ENCODE data around the gene SNAPC1. TPM values are rescaled to one million over a fixed set of nuclear protein-coding genes. Genes with fewer than 3 reads are reported as not detected.

SNAPC1 gene, protein sequence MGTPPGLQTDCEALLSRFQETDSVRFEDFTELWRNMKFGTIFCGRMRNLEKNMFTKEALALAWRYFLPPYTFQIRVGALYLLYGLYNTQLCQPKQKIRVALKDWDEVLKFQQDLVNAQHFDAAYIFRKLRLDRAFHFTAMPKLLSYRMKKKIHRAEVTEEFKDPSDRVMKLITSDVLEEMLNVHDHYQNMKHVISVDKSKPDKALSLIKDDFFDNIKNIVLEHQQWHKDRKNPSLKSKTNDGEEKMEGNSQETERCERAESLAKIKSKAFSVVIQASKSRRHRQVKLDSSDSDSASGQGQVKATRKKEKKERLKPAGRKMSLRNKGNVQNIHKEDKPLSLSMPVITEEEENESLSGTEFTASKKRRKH
- total RNA-seq = 1 to 10 TPM; 4.1 to 7.8 (median 7.0) TPM
- polyA plus RNA-seq = 1 to 10 TPM in 2 of 3 donors, under 1 TPM in 1; 0.92 to 3.1 (median 1.2) TPM

DNA sequence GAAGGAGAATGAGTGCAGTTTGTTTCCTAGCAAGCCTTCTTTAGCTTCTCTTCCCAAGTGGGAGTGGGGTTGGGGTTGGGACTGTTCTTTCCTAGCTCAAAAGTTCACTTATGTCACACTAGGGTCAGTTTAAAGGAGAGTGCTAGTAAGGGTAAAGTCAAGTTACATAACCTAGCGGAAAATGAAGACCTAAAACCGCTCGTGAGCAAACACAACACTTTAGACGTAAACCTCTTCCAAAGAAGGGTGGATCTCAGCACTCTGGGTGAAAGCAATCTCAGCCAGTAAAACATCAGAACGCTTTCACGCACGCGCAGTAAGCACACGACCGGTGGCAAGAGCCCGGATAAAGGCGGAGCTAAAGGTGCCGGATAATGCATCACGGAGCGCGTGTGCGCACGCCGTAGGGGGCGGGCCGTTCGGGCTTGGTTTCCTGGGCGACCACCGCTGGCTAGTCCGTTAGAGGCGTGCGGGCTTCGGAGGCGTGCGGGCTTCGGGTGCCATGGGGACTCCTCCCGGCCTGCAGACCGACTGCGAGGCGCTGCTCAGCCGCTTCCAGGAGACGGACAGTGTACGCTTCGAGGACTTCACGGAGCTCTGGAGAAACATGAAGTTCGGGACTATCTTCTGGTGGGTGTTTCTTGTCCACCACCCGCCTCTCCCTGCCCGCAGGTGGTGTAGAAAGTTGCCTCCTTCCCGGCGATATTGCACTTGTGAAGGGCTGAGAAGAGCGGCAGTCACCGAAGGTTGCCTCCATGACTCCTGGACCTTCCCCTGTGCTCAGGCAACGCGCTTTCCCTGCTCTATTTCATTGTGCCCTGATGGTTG lies at the start of gene SNAPC1:
Gene SNAPC1 (plus strand): TSS at position 462 of the 828 bp plus-strand sequence. CDS start 41 bp downstream, at position 503.
- intact Hi-C loops (cut with DNase I) = loop anchor here (2.0 kb wide), 1 partner anchor 67 kb away; the partner anchor contains the start of gene HIF1A
- peak within 1 kb of the TSS; percentile 63 to 82 (median 76) for H3K4me3 ChIP-seq
- H3K27ac ChIP-seq = peak within 1 kb of the TSS; percentile 84 to 91 (median 89)
- DNase-seq = peak; percentile 98
- H3K9me3 ChIP-seq = no peaks in the 10 kb centered on the region
- peaks cover 0 to 40% (median 21%) of the 10 kb centered on the region in 4 donors for H3K4me1 ChIP-seq
- no peaks in the 10 kb centered on the region for H3K27me3 ChIP-seq
- H3K36me3 ChIP-seq = peaks cover 0 to under 1% (median 0%) of the 10 kb centered on the region in 4 donors
- TF ChIP-seq POLR2A (IDR thresholded peaks at IDR 0.05) (peak; percentile 74 to 80), EP300 (IDR thresholded peaks at IDR 0.05) (peak in 1 of 4 donors; percentile 89), POLR2AphosphoS5 (IDR thresholded peaks at IDR 0.05) (peak; percentile 85 to 96 (median 90)), CTCF (IDR thresholded peaks at IDR 0.05) (no peak)
- 0 to 1% methylated on average over 49 of the region's 49 CpGs for WGBS, 2 donors

DNA sequence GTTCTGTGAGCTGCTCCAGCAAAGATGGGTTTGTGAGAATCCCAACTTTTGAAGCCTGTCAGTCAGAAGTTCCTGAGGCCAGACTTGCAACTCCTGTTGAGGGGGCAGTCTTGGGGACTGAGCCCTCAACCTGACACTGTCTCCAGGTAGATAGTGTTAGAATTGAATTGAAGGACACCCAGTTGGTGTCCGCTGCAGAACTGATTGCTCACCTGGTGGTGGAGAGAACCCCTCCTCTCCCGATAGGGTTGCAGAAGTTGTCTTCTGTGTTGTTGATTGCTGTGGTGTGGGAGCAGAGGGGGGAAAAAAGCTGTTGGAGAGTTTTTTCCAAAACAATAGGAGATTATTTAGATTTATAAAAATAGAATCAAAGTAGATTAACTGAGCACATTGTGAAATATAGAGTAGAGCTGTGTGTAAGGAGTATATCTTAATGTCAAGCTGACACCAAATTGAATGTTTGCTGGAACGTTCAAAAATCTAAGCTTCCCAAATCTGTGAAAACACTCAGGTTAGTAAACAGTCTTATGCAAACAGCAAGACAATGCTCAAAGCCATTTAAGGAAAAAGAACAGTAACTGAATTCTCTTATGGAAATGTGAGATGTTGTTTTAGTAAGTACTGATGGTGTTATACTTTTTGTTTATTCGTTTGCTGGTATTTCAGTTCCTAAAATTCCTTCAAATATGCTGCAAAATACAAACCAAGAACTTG lies 48.3 kb upstream of the SNAPC1 start:
- Histone ChIP-seq H3K36me3 (no peaks in the 10 kb centered on the region), H3K4me3 (no peak overlapping the region), H3K27ac (no peak overlapping the region), H3K4me1 (peaks cover 0 to 56% (median 32%) of the 10 kb centered on the region in 4 donors), H3K27me3 (no peaks in the 10 kb centered on the region), H3K9me3 (no peaks in the 10 kb centered on the region)
- intact Hi-C loops (cut with DNase I) = no loop called here
- WGBS, 2 donors = 62 to 70% methylated on average over 4 of the region's 4 CpGs
- no peak for DNase-seq
- TF ChIP-seq POLR2AphosphoS5 (IDR thresholded peaks at IDR 0.05) (no peak), EP300 (IDR thresholded peaks at IDR 0.05) (no peak), POLR2A (IDR thresholded peaks at IDR 0.05) (no peak), CTCF (IDR thresholded peaks at IDR 0.05) (no peak)

GRCh38 chr14:61716956-61717355 lies 45.3 kb upstream of the SNAPC1 start:
- DNase-seq = no peak
- peak overlapping the region in 1 of 4 donors; percentile 9 for H3K27ac ChIP-seq
- H3K36me3 ChIP-seq = peaks cover 0 to 9% (median 0%) of the 10 kb centered on the region in 4 donors
- H3K4me3 ChIP-seq = no peak overlapping the region
- peaks cover 0 to 57% (median 30%) of the 10 kb centered on the region in 4 donors for H3K4me1 ChIP-seq
- H3K27me3 ChIP-seq = no peaks in the 10 kb centered on the region
- TF ChIP-seq POLR2AphosphoS5 (IDR thresholded peaks at IDR 0.05) = no peak
- TF ChIP-seq EP300 (IDR thresholded peaks at IDR 0.05) = no peak
- no peak for TF ChIP-seq POLR2A (IDR thresholded peaks at IDR 0.05)
- TF ChIP-seq CTCF (IDR thresholded peaks at IDR 0.05) = no peak
- intact Hi-C loops (cut with DNase I) = loop anchor here (5.0 kb wide), 1 partner anchor 105 kb away; no protein-coding TSS in a partner anchor
- no peaks in the 10 kb centered on the region for H3K9me3 ChIP-seq
- 68 to 89% methylated on average over 1 of the region's 1 CpG for WGBS, 2 donors

DNA sequence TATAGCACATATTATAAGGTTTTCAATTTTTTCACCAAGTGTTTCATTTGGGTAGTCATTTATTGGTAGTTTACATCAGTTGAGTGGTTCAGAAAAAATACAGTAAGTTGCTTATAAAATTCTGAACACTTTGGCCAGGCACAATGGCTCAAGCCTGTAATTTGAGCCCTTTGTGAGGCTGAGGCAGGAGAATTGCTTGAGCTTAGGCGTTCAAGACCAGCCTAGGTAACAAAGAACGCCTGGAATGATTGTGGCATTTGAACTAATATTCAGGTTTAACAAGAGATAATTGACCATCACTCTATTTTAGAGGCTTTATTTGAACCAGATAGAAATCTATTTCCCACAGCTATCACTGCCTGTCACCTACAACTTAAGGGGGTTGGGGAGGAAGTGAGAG lies 44.2 kb upstream of the SNAPC1 start:
- TF ChIP-seq EP300 (IDR thresholded peaks at IDR 0.05) (no peak), CTCF (IDR thresholded peaks at IDR 0.05) (no peak), POLR2AphosphoS5 (IDR thresholded peaks at IDR 0.05) (no peak), POLR2A (IDR thresholded peaks at IDR 0.05) (no peak)
- Histone ChIP-seq H3K27ac (no peak overlapping the region), H3K9me3 (no peaks in the 10 kb centered on the region), H3K4me1 (peaks cover 0 to 47% (median 27%) of the 10 kb centered on the region in 4 donors), H3K27me3 (no peaks in the 10 kb centered on the region), H3K36me3 (peaks cover 0 to 19% (median 4%) of the 10 kb centered on the region in 4 donors), H3K4me3 (no peak overlapping the region)
- DNase-seq = no peak
- intact Hi-C loops (cut with DNase I) = loop anchor here (5.0 kb wide), 1 partner anchor 106 kb away; no protein-coding TSS in a partner anchor
- WGBS, 2 donors = 88 to 91% methylated on average over 2 of the region's 2 CpGs
